SJCRH30 (cell line): ENCODE results near the gene CPNE4. TPM values are rescaled to one million over a fixed set of nuclear protein-coding genes. Genes with fewer than 3 reads are reported as not detected.

Experiments
- DNase-seq, 2 experiments: peaks; one replicate each; pipeline ENCODE4 v3.0.0-alpha.2; 2015 to 2020
- H3K27ac ChIP-seq: fragments of 250-450 bp; sonication (Bioruptor Pico); 2 replicates; pipeline ENCODE4 v1.5.1; 2020; ENCODE audit warnings: mild to moderate bottlenecking, moderate library complexity
- H3K27me3 ChIP-seq: fragments of 250-450 bp; sonication (Bioruptor Pico); 2 replicates; pipeline ENCODE4 v1.5.1; 2020; ENCODE audit warnings: mild to moderate bottlenecking, moderate library complexity
- H3K36me3 ChIP-seq: fragments of 250-450 bp; sonication (Bioruptor Pico); 2 replicates; pipeline ENCODE4 v1.5.1; 2020; ENCODE audit warnings: mild to moderate bottlenecking, moderate library complexity
- H3K4me1 ChIP-seq: fragments of 250-450 bp; sonication (Bioruptor Pico); 2 replicates; pipeline ENCODE4 v1.5.1; 2020; ENCODE audit warnings: mild to moderate bottlenecking, moderate library complexity
- H3K4me3 ChIP-seq: fragments of 250-450 bp; sonication (Bioruptor Pico); 2 replicates; pipeline ENCODE4 v1.5.1; 2020; ENCODE audit warnings: mild to moderate bottlenecking, moderate library complexity
- H3K9me3 ChIP-seq: fragments of 250-450 bp; sonication (Bioruptor Pico); replicated peaks from 2 replicates; pipeline ENCODE4 v1.5.1; 2020; ENCODE audit warnings: mild to moderate bottlenecking, moderate library complexity
- total RNA-seq: library from RNA; depleted of rRNA; stranded (reverse); fragments of >200 nt; shearing (Covaris generic); gene quantifications from 2 replicates; pipeline ENCODE4 v1.2.3, GENCODE V29; 2014

The CPNE4 gene
- total RNA-seq, 1 experiment from 2014 or later: 0.04 TPM

- no peak overlapping the region for H3K4me3 ChIP-seq
- H3K9me3 ChIP-seq: no peaks in the 10 kb centered on the region
- DNase-seq: no peak
- H3K27me3 ChIP-seq: no peaks in the 10 kb centered on the region
- H3K36me3 ChIP-seq: no peaks in the 10 kb centered on the region
- H3K4me1 ChIP-seq: no peaks in the 10 kb centered on the region
- H3K27ac ChIP-seq: no peak overlapping the region
Observed at GRCh38 chr3:131688370-131688769, 346.4 kb downstream of the CPNE4 start.

GRCh38 chr3:131669600-131669999 is 365.2 kb downstream of the CPNE4 start:
- no peaks in the 10 kb centered on the region for H3K36me3 ChIP-seq
- no peak for DNase-seq
- no peak overlapping the region for H3K27ac ChIP-seq
- 0 out of 2 replicates have a peak, but pooled peaks cover 2% of the 10 kb centered on the region for H3K27me3 ChIP-seq
- H3K4me1 ChIP-seq: no peaks in the 10 kb centered on the region
- no peaks in the 10 kb centered on the region for H3K9me3 ChIP-seq
- no peak overlapping the region for H3K4me3 ChIP-seq

DNA sequence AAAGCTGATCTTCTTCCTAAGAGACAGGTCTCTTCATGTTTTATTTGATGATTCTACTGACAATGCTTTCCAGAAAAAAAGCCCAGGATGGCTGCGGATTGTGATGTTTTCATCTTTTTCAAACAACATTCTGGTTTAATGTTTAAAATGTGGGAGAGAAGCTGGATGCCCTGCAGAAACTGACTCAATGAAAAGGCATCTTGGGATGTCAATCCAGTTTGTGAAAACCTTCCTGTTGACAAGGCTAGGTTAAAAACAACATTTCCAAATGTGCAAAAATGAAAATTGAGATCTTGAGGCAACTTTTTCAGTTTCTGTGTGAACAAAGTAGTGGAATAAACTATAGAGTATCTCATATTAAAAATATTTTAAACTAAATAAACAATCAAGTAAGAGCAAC is 376.0 kb downstream of the CPNE4 start:
- H3K9me3 ChIP-seq: no peaks in the 10 kb centered on the region
- H3K36me3 ChIP-seq: no peaks in the 10 kb centered on the region
- DNase-seq: no peak
- H3K27ac ChIP-seq: no peak overlapping the region
- no peaks in the 10 kb centered on the region for H3K4me1 ChIP-seq
- no peak overlapping the region for H3K4me3 ChIP-seq
- H3K27me3 ChIP-seq: no peaks in the 10 kb centered on the region; the same call in 1 of the 2 replicates

DNA sequence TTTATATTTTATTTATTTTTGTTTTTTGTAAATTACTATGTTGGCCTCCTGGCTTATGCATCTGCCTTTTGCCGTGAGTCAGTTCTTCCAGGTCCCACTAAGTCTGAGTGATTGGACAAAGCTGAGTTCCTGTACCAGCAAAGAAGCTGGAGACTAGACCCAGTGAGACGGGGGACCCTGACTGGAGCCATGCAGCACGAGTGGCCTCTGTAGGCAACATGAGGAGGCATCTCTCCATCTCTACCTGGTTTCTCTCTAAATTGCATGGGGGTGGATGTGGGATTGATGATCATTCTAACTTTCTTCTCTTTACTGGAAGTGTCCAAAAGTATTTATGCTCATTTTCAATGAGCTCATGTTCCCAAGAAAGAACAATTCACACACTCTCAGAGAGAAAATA is 376.7 kb downstream of the CPNE4 start:
- H3K27me3 ChIP-seq: no peaks in the 10 kb centered on the region; the same call in 1 of the 2 replicates
- H3K9me3 ChIP-seq: no peaks in the 10 kb centered on the region
- H3K4me3 ChIP-seq: no peak overlapping the region
- no peak overlapping the region for H3K27ac ChIP-seq
- peak; percentile 2 to 29 for DNase-seq
- no peaks in the 10 kb centered on the region for H3K36me3 ChIP-seq
- no peaks in the 10 kb centered on the region for H3K4me1 ChIP-seq

GRCh38 chr3:131655070-131655690 is 379.6 kb downstream of the CPNE4 start:
- Histone ChIP-seq H3K27ac (no peak overlapping the region), H3K4me1 (no peaks in the 10 kb centered on the region), H3K9me3 (no peaks in the 10 kb centered on the region), H3K4me3 (no peak overlapping the region), H3K27me3 (peaks cover 3% of the 10 kb centered on the region; the same call in 1 of the 2 replicates), H3K36me3 (no peaks in the 10 kb centered on the region)
- DNase-seq: no peak

DNA sequence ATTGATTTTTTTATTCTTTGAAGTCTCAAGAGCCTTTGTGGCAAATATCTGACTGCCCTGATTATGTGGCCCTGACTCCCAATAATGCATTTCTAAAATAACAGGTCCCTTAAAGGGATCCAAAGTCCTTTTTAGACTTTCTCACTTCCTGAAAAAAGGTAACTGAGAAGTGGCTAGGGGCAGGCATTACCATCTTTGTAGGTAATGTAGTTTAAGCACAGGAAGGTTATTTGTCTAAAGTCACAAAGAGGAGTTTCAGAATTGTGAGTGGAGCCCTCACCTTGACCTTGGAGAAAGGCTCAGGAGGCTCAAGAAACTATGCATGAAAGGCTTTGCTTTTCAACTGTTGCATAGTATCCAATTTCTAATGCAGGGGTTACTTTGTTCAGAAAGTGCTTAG is 389.2 kb downstream of the CPNE4 start:
- H3K9me3 ChIP-seq: no peaks in the 10 kb centered on the region
- H3K36me3 ChIP-seq: no peaks in the 10 kb centered on the region
- no peak overlapping the region for H3K4me3 ChIP-seq
- H3K27me3 ChIP-seq: peaks cover 7% of the 10 kb centered on the region; the same call in 1 of the 2 replicates
- no peak for DNase-seq
- no peaks in the 10 kb centered on the region for H3K4me1 ChIP-seq
- no peak overlapping the region for H3K27ac ChIP-seq

- Histone ChIP-seq H3K36me3 (no peaks in the 10 kb centered on the region), H3K4me3 (no peak overlapping the region), H3K27ac (no peak overlapping the region), H3K27me3 (no peaks in the 10 kb centered on the region), H3K9me3 (no peaks in the 10 kb centered on the region), H3K4me1 (no peaks in the 10 kb centered on the region)
- peak; percentile 49 to 51 for DNase-seq
Observed at GRCh38 chr3:131636266-131636775, 398.5 kb downstream of the CPNE4 start.

GRCh38 chr3:131630807-131631206 is 404.0 kb downstream of the CPNE4 start:
- no peaks in the 10 kb centered on the region for H3K9me3 ChIP-seq
- H3K27ac ChIP-seq: peak overlapping the region; percentile 43
- H3K4me3 ChIP-seq: no peak overlapping the region
- no peaks in the 10 kb centered on the region for H3K27me3 ChIP-seq
- peaks cover 5% of the 10 kb centered on the region; the same call in 1 of the 2 replicates for H3K4me1 ChIP-seq
- DNase-seq: peak; percentile 25 to 54
- H3K36me3 ChIP-seq: no peaks in the 10 kb centered on the region

DNA sequence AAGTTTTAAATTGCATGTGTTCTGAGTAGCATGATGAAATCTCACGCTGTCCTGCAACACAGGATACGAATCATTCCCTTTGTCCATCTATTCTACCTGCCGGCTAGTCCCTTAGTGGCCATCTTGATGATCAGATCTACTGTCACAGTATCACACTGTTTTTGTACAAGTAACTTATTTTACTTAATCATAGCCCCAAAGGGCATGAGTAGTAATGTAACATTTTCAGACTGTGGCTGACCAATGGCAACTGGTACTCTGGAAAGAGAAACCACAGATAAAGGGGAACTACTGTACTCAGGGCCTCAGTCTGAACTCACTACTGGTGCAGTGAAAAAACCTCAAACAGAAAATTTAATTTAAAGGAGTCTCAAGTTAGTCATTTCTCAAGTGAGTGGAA is 404.7 kb downstream of the CPNE4 start:
- Histone ChIP-seq H3K27ac (peak overlapping the region; percentile 43), H3K36me3 (no peaks in the 10 kb centered on the region), H3K9me3 (no peaks in the 10 kb centered on the region), H3K4me1 (peaks cover 5% of the 10 kb centered on the region; the same call in 1 of the 2 replicates), H3K4me3 (no peak overlapping the region), H3K27me3 (no peaks in the 10 kb centered on the region)
- DNase-seq: no peak

DNA sequence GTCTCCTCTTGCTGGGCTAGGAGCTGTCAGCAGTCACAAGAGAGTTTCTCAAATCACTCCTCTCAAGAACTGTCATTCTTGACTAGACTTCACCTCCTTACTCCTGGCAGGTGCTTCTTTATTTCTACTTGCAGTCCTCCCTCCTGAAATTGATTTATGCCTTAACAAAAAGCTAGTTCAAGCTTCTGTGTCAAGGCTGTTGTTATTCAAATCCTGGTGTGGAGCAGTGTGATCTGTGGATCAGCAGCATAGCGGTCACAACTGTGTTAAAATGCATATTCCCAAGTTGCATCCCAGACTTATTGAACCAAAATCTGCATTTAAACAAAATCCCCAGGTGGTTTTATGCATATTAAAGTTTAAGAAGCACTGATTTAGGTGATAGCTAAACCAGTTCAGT is 411.4 kb downstream of the CPNE4 start:
- H3K4me3 ChIP-seq: no peak overlapping the region
- H3K27ac ChIP-seq: no peak overlapping the region
- H3K9me3 ChIP-seq: no peaks in the 10 kb centered on the region
- no peak for DNase-seq
- no peaks in the 10 kb centered on the region for H3K4me1 ChIP-seq
- H3K27me3 ChIP-seq: no peaks in the 10 kb centered on the region
- no peaks in the 10 kb centered on the region for H3K36me3 ChIP-seq

- no peak for DNase-seq
Observed at GRCh38 chr3:131622726-131623125, 412.1 kb downstream of the CPNE4 start.

DNA sequence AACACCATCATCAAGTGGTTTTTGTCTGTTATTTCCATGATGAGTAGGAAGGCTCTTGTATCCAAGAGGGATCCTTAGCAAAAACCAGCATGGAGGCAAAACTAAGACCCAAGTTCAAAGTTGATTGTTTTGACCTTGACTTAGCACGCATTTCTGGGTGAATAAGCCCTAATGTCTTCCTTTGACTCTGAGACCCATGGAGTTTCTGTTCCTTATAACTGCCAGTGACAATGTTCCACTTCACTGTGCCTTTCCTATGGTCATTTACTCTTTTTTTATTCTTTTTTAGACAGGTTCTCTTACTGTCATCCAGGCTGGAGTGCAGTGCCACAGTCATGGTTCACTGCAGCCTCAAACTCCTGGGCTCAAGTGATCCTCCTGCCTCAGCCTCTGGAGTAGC is 413.8 kb downstream of the CPNE4 start:
- no peak overlapping the region for H3K27ac ChIP-seq
- H3K36me3 ChIP-seq: no peaks in the 10 kb centered on the region
- no peak overlapping the region for H3K4me3 ChIP-seq
- H3K27me3 ChIP-seq: no peaks in the 10 kb centered on the region; the same call in 1 of the 2 replicates
- no peaks in the 10 kb centered on the region for H3K4me1 ChIP-seq
- no peak for DNase-seq
- no peaks in the 10 kb centered on the region for H3K9me3 ChIP-seq

More at GRCh38 chr3:131622726-131623125, 412.1 kb downstream of the CPNE4 start:
- Histone ChIP-seq H3K4me3 (no peak overlapping the region), H3K4me1 (no peaks in the 10 kb centered on the region), H3K27ac (no peak overlapping the region), H3K9me3 (no peaks in the 10 kb centered on the region), H3K36me3 (no peaks in the 10 kb centered on the region), H3K27me3 (no peaks in the 10 kb centered on the region; the same call in 1 of the 2 replicates)

GRCh38 chr3:131619821-131620220 is 415.0 kb downstream of the CPNE4 start:
- Histone ChIP-seq H3K27me3 (no peaks in the 10 kb centered on the region; the same call in 1 of the 2 replicates), H3K4me1 (no peaks in the 10 kb centered on the region), H3K36me3 (no peaks in the 10 kb centered on the region), H3K27ac (no peak overlapping the region), H3K4me3 (no peak overlapping the region), H3K9me3 (no peaks in the 10 kb centered on the region)
- DNase-seq: no peak

DNA sequence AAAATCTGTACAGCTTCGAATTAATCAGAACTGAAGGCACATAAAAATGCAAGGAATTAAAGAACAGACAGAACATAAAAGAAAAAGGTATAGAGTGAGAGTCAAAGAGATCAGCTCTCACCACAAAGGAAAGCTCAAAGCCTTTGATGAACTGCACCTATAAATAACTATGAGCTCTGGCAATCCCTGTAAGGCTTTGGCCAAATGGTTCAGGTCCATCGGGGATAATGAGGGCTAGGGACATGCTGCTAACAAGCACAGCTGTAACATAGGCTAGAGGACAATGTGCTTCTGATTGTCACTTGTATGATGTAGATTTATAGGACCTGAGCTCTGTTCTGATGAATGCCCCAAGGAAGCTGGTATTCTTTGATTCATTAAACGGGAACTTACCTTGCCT is 418.1 kb downstream of the CPNE4 start:
- Histone ChIP-seq H3K9me3 (no peaks in the 10 kb centered on the region), H3K36me3 (no peaks in the 10 kb centered on the region), H3K4me3 (no peak overlapping the region), H3K27me3 (no peaks in the 10 kb centered on the region; the same call in 1 of the 2 replicates), H3K4me1 (no peaks in the 10 kb centered on the region), H3K27ac (no peak overlapping the region)
- DNase-seq: no peak

GRCh38 chr3:131612745-131613144 is 422.1 kb downstream of the CPNE4 start:
- Histone ChIP-seq H3K36me3 (no peaks in the 10 kb centered on the region), H3K9me3 (no peaks in the 10 kb centered on the region), H3K27me3 (no peaks in the 10 kb centered on the region; the same call in 1 of the 2 replicates), H3K4me1 (no peaks in the 10 kb centered on the region), H3K27ac (no peak overlapping the region), H3K4me3 (no peak overlapping the region)
- DNase-seq: no peak

GRCh38 chr3:131610174-131610573 is 424.6 kb downstream of the CPNE4 start:
- no peaks in the 10 kb centered on the region for H3K36me3 ChIP-seq
- no peaks in the 10 kb centered on the region for H3K9me3 ChIP-seq
- no peaks in the 10 kb centered on the region for H3K4me1 ChIP-seq
- no peaks in the 10 kb centered on the region for H3K27me3 ChIP-seq
- no peak for DNase-seq
- H3K4me3 ChIP-seq: no peak overlapping the region
- H3K27ac ChIP-seq: no peak overlapping the region
